SK-N-SH (cell line): Measurements from ENCODE around the gene PRKCA. TPM values are rescaled to one million over a fixed set of nuclear protein-coding genes. Genes with fewer than 3 reads are reported as not detected.

Source experiments
- CTCF ChIA-PET: fragments of 300-600, 350-600 bp; formaldehyde crosslinking; extraction: SDS; loops from one replicate; lab custom pipeline; 2021; lab: Yijun Ruan, JAX
- POLR2A ChIA-PET: fragments of 350-600 bp; sonication (Branson Sonifier 250); formaldehyde crosslinking; extraction: SDS; loops from one replicate; lab custom pipeline; 2020; ENCODE audit warnings: antibody characterized with exemption, inconsistent platforms; lab: Yijun Ruan, JAX
- DNase-seq: peaks from one replicate; pipeline ENCODE4 v3.0.0; 2012
- H2AFZ ChIP-seq: fragments of 200-600 bp; sonication (generic); 2 replicates; pipeline ENCODE4 v1.8.1; 2016; ENCODE audit warnings: antibody characterized with exemption, mild to moderate bottlenecking, low read depth
- H3F3A ChIP-seq: fragments of 200-600 bp; sonication (generic); replicated peaks from 2 replicates; pipeline ENCODE3; 2016; ENCODE audit warnings: antibody characterized with exemption, mild to moderate bottlenecking; ENCODE audit not compliant: insufficient read depth
- H3K27ac ChIP-seq, 2 experiments: fragments of 200-500 bp in 1 of 2; fragments of 200-600 bp in 1 of 2; sonication (Bioruptor generic) in 1 of 2; sonication (generic), shearing (Covaris generic) in 1 of 2; 2 replicates each; pipeline versions ENCODE4 v1.5.1 to v1.6.1; 2014 to 2016; ENCODE audit warnings: low read depth in 2 of 2, inconsistent platforms in 1 of 2, low read length in 1 of 2, mild to moderate bottlenecking in 1 of 2, mixed read lengths in 1 of 2
- H3K27me3 ChIP-seq: fragments of 200-600 bp; sonication (generic), shearing (Covaris generic); 2 replicates; pipeline ENCODE4 v1.6.1; 2016; ENCODE audit warnings: mixed run types; ENCODE audit not compliant: insufficient read depth
- H3K36me3 ChIP-seq, 2 experiments: fragments of 200-500 bp in 1 of 2; fragments of 200-600 bp in 1 of 2; sonication (Bioruptor generic) in 1 of 2; sonication (generic) in 1 of 2; replicated peaks in 1 of 2; 2 replicates each; pipeline versions ENCODE3 to v1.5.1; 2014 to 2016; ENCODE audit warnings: low read length in 1 of 2, mild to moderate bottlenecking in 1 of 2; ENCODE audit not compliant: insufficient read depth in 2 of 2, control insufficient read depth in 1 of 2
- H3K4me1 ChIP-seq, 2 experiments: fragments of 200-500 bp in 1 of 2; fragments of 200-600 bp in 1 of 2; sonication (Bioruptor generic) in 1 of 2; sonication (generic), shearing (Covaris generic) in 1 of 2; 2 replicates each; pipeline versions ENCODE4 v1.5.1 to v1.6.1; 2014 to 2016; ENCODE audit warnings: low read depth in 1 of 2, low read length in 1 of 2, mixed run types in 1 of 2; ENCODE audit not compliant: insufficient read depth in 2 of 2, control insufficient read depth in 1 of 2
- H3K4me2 ChIP-seq: fragments of 200-600 bp; sonication (generic), shearing (Covaris generic); 2 replicates; pipeline ENCODE4 v1.6.1; 2017; ENCODE audit warnings: mixed run types
- H3K4me3 ChIP-seq, 2 experiments: fragments of 200-500 bp in 1 of 2; fragments of 200-600 bp in 1 of 2; sonication (Bioruptor generic) in 1 of 2; sonication (generic), shearing (Covaris generic) in 1 of 2; 2 replicates each; pipeline versions ENCODE4 v1.5.1 to v1.8.1; 2014 to 2016; ENCODE audit warnings: low read depth in 2 of 2, inconsistent platforms in 1 of 2, low read length in 1 of 2, mild to moderate bottlenecking in 1 of 2, mixed read lengths in 1 of 2, moderate library complexity in 1 of 2
- H3K79me2 ChIP-seq: fragments of 200-600 bp; sonication (generic); 2 replicates; pipeline ENCODE4 v1.8.1; 2017; ENCODE audit warnings: mild to moderate bottlenecking; ENCODE audit not compliant: insufficient read depth
- H3K9ac ChIP-seq: fragments of 200-600 bp; sonication (generic); 2 replicates; pipeline ENCODE4 v1.6.1; 2017; ENCODE audit warnings: mixed run types
- H3K9me2 ChIP-seq: fragments of 200-600 bp; sonication (generic); 2 replicates; pipeline ENCODE4 v1.6.1; 2017; ENCODE audit warnings: mixed run types
- H3K9me3 ChIP-seq: fragments of 200-600 bp; sonication (generic); 2 replicates; pipeline ENCODE4 v1.6.1; 2017; ENCODE audit warnings: mixed run types, mild to moderate bottlenecking, moderate library complexity
- H4K20me1 ChIP-seq: fragments of 200-600 bp; sonication (generic); 2 replicates; pipeline ENCODE4 v1.6.1; 2017; ENCODE audit warnings: mild to moderate bottlenecking, mixed run types; ENCODE audit not compliant: insufficient read depth
- CHD2 ChIP-seq: fragments of 150-350 bp; IDR thresholded peaks from 2 replicates; pipeline ENCODE4 v1.6.1; 2018; ENCODE audit warnings: low read length; ENCODE audit not compliant: partially characterized antibody
- CTCF ChIP-seq: fragments of 200-600 bp; sonication (generic); IDR thresholded peaks from 2 replicates; pipeline ENCODE4 v1.6.1; 2017; ENCODE audit warnings: antibody characterized with exemption, mild to moderate bottlenecking, moderate library complexity
- ELF1 ChIP-seq: IDR thresholded peaks from 2 replicates; pipeline ENCODE4 v1.4.0; 2012
- EZH2phosphoT487 ChIP-seq: fragments of 200-600 bp; sonication (generic); IDR thresholded peaks from 2 replicates; pipeline ENCODE4 v1.6.1; 2017; ENCODE audit warnings: low read depth, mixed run types, mild to moderate bottlenecking, antibody characterized with exemption, moderate library complexity, borderline replicate concordance
- FOXJ3 ChIP-seq: sonication (generic); formaldehyde crosslinking; IDR thresholded peaks from 2 replicates; pipeline ENCODE4 v1.5.1; 2020; ENCODE audit warnings: mild to moderate bottlenecking, missing genetic modification reagents
- FOXM1 ChIP-seq: IDR thresholded peaks from 2 replicates; pipeline ENCODE4 v1.4.0; 2012; ENCODE audit warnings: low read depth, mild to moderate bottlenecking
- GABPA ChIP-seq: IDR thresholded peaks from 2 replicates; pipeline ENCODE4 v1.4.0; 2012; ENCODE audit warnings: low read depth, mild to moderate bottlenecking
- JUND ChIP-seq: IDR thresholded peaks from 2 replicates; pipeline ENCODE4 v1.4.0; 2012
- MXI1 ChIP-seq: IDR thresholded peaks from 2 replicates; pipeline ENCODE4 v1.6.1; 2012; ENCODE audit warnings: mild to moderate bottlenecking, low read depth, low read length, improper control_type of control experiment
- NFIC ChIP-seq: IDR thresholded peaks from 2 replicates; pipeline ENCODE4 v1.4.0; 2012; ENCODE audit warnings: borderline replicate concordance
- NRF1 ChIP-seq: IDR thresholded peaks from 2 replicates; pipeline ENCODE4 v1.6.1; 2012; ENCODE audit warnings: low read depth, mild to moderate bottlenecking, low read length
- PBX3 ChIP-seq: IDR thresholded peaks from 2 replicates; pipeline ENCODE4; 2012
- POLR2AphosphoS5 ChIP-seq: IDR thresholded peaks from 2 replicates; pipeline ENCODE4 v1.6.1; 2012; ENCODE audit warnings: low read depth, low read length
- RAD21 ChIP-seq: IDR thresholded peaks from 2 replicates; pipeline ENCODE4 v1.6.1; 2012; ENCODE audit warnings: mild to moderate bottlenecking, low read length
- RCOR1 ChIP-seq: fragments of 150-350 bp; IDR thresholded peaks from 2 replicates; pipeline ENCODE4 v1.6.1; 2017; ENCODE audit warnings: antibody characterized with exemption, low read length
- RFX5 ChIP-seq: IDR thresholded peaks from 2 replicates; pipeline ENCODE4 v1.6.1; 2012; ENCODE audit warnings: mild to moderate bottlenecking, improper control_type of control experiment, low read length
- SIN3A ChIP-seq: IDR thresholded peaks from 2 replicates; pipeline ENCODE4 v1.6.1; 2012; ENCODE audit warnings: low read depth, mild to moderate bottlenecking, low read length, moderate library complexity, borderline replicate concordance
- SMC3 ChIP-seq: IDR thresholded peaks from 2 replicates; pipeline ENCODE4 v1.6.1; 2012; ENCODE audit warnings: low read depth, low read length, improper control_type of control experiment
- TAF1 ChIP-seq: IDR thresholded peaks from 2 replicates; pipeline ENCODE4 v1.6.1; 2012; ENCODE audit warnings: low read depth, mild to moderate bottlenecking, low read length, moderate library complexity, borderline replicate concordance
- USF2 ChIP-seq: fragments of 150-350 bp; IDR thresholded peaks from 2 replicates; pipeline ENCODE4 v1.6.1; 2017; ENCODE audit warnings: antibody characterized with exemption, low read length, low read depth, borderline replicate concordance
- YY1 ChIP-seq: IDR thresholded peaks from 2 replicates; pipeline ENCODE4 v1.4.0; 2012; ENCODE audit warnings: low read depth, mild to moderate bottlenecking
- WGBS: methylation state at CpG from one replicate; pipeline ENCODE4 v1.1.6; 2017; ENCODE audit warnings: low lambda C conversion rate; 5-methylcytosine and 5-hydroxymethylcytosine counted together
- polyA plus RNA-seq, 3 experiments: library from polyadenylated mRNA; depleted of rRNA; stranded (reverse); fragments of >200 nt; gene quantifications; 2 replicates each; pipeline ENCODE4 v1.2.3, GENCODE V29; 2012
- TF ChIP-seq, protein P1 (sequence below): IDR thresholded peaks from 2 replicates; pipeline ENCODE4 v1.4.0; 2012; ENCODE audit warnings: low read depth, borderline replicate concordance

The PRKCA gene
- polyA plus RNA-seq, 1 of the 3 experiments (the other 2 are of a cell fraction), result 108 TPM

GRCh38 chr17:66619206-66619605, 316.8 kb downstream of the PRKCA start:
- Histone ChIP-seq H3K27me3 (no peaks in the 10 kb centered on the region), H3K36me3 (no peaks in the 10 kb centered on the region), H3K27ac (no peak overlapping the region), H3K9ac (no peak overlapping the region), H2AFZ (no peak overlapping the region), H3F3A (peaks cover 7% of the 10 kb centered on the region), H3K9me3 (no peaks in the 10 kb centered on the region), H3K4me1 (peaks cover 5 to 10% of the 10 kb centered on the region in 2 experiments; a peak in 3 of 4 replicates), H3K79me2 (peaks cover 82% of the 10 kb centered on the region), H4K20me1 (peaks cover 43% of the 10 kb centered on the region), H3K9me2 (no peaks in the 10 kb centered on the region), H3K4me3 (no peak overlapping the region), H3K4me2 (no peak overlapping the region)
- ChIA-PET POLR2A (no interaction called here), CTCF (interaction anchor here (0.8 to 4.6 kb wide), 4 partner anchors 51 to 418 kb away, joined by 3 to 23 read pairs (median 3); no protein-coding TSS in a partner anchor)
- 96% methylated on average over 6 of the region's 6 CpGs for WGBS
- DNase-seq, result no peak
- TF ChIP-seq JUND (no peak), MXI1 (no peak), ELF1 (no peak), FOXJ3 (CRISPR knock-in tag) (no peak), FOXM1 (no peak), RAD21 (no peak), CHD2 (no peak), CTCF (no peak), RFX5 (no peak)

DNA sequence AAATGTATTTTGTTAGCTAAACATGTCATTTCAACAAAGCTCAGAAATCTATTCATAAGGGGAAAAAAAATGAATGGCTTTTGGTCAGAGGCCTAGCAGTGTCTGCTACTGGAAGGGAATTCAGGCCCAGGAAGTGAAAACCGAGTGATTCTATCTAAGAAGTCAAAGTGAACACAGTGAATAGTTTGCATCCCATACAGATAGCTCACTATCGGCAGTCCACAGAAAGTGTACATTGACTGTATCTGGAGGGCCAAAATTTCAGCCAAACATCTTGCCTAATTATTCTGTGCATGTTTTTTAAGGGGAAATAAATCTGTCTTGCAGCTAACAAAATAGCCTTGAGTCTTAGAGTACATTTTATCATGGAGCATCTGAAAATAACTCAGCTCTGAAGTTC, 318.1 kb downstream of the PRKCA start:
- Histone ChIP-seq H3K9ac (no peak overlapping the region), H3K27me3 (no peaks in the 10 kb centered on the region), H2AFZ (no peak overlapping the region), H3K4me1 (peaks cover 5 to 10% of the 10 kb centered on the region in 2 experiments; a peak in 3 of 4 replicates), H3K79me2 (peaks cover 73% of the 10 kb centered on the region), H4K20me1 (peaks cover 36% of the 10 kb centered on the region), H3K4me2 (peak overlapping the region; percentile 3; the same call in 1 of the 2 replicates), H3K9me2 (no peaks in the 10 kb centered on the region), H3F3A (peaks cover 7% of the 10 kb centered on the region), H3K4me3 (no peak overlapping the region), H3K9me3 (no peaks in the 10 kb centered on the region), H3K36me3 (no peaks in the 10 kb centered on the region), H3K27ac (peak overlapping the region; percentile 11 to 17; a peak in 2 of 4 replicates)
- CTCF ChIA-PET, result interaction anchor here (0.8 to 4.6 kb wide), 11 partner anchors 9 to 420 kb away, joined by 3 to 23 read pairs (median 4); no protein-coding TSS in a partner anchor
- WGBS, result 69% methylated on average over 2 of the region's 2 CpGs
- DNase-seq, result no peak
- POLR2A ChIA-PET, result no interaction called here
- 0 out of 2 replicates have a peak, but pooled peaks have one; percentile 15 for TF ChIP-seq NFIC
- TF ChIP-seq CTCF, result no peak
- TF ChIP-seq PBX3, result 0 out of 2 replicates have a peak, but pooled peaks have one; percentile 47
- no peak for TF ChIP-seq YY1
- no peak for TF ChIP-seq POLR2AphosphoS5
- TF ChIP-seq TAF1, result no peak
- no peak for TF ChIP-seq NRF1
- TF ChIP-seq RCOR1, result no peak
- TF ChIP-seq, protein P1, sequence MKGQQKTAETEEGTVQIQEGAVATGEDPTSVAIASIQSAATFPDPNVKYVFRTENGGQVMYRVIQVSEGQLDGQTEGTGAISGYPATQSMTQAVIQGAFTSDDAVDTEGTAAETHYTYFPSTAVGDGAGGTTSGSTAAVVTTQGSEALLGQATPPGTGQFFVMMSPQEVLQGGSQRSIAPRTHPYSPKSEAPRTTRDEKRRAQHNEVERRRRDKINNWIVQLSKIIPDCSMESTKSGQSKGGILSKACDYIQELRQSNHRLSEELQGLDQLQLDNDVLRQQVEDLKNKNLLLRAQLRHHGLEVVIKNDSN, result no peak
- no peak for TF ChIP-seq EZH2phosphoT487
- TF ChIP-seq SMC3, result no peak
- no peak for TF ChIP-seq ELF1
- TF ChIP-seq SIN3A, result no peak
- TF ChIP-seq MXI1, result no peak
- no peak for TF ChIP-seq FOXJ3 (CRISPR knock-in tag)
- no peak for TF ChIP-seq RFX5
- TF ChIP-seq GABPA, result no peak; the same call in 1 of the 2 replicates
- no peak for TF ChIP-seq USF2
